Measurements from ENCODE around the gene ALK.

The ALK gene

GRCh38 chr2:29603341-29603740 lies 318.0 kb downstream of the ALK start:
- TF ChIP-seq CTCF (IDR thresholded peaks at IDR 0.05) = no peak

DNA sequence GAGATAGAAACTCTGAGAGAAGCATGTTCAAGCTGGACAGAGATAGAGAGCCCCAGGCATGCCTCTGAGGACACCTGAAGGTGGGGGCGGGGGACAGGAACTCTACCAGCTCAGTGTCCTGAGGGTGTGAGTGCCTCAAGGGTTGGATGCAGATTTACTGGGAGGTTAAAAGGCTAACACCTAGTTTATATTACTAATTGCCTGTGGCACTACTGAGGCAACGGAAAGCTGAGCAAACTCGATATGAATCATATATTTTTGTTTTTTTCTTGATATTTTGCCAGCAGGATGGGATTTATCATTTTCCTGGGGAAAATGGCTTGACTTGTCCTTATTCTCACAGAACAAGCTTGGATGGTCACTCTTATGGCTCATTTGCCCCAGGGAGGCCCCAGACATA lies 319.5 kb downstream of the ALK start:
- TF ChIP-seq CTCF (IDR thresholded peaks at IDR 0.05) = no peak

- TF ChIP-seq CTCF (IDR thresholded peaks at IDR 0.05) = no peak
Measured at GRCh38 chr2:29601321-29601720, 320.1 kb downstream of the ALK start.

GRCh38 chr2:29599946-29600345 lies 321.4 kb downstream of the ALK start:
- TF ChIP-seq CTCF (IDR thresholded peaks at IDR 0.05) = no peak

DNA sequence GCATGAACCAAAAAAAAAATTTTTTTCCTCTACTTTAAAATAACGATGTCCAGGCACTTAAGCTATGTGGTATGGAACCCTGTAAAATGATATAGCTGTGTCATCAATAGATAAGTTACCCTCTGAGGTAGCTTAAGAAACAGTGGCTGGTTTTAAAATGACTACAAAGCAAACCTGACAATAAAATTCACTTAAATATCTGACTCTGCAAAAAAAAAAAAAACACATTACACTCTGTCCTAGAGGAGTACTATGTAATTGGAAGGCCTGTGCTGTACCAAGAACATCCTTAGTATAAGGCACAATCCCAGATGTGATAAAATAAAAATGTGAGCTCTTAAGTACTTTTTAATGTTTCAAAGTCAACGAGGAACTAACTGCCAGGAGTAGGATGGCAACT lies 322.4 kb downstream of the ALK start:
- no peak for TF ChIP-seq CTCF (IDR thresholded peaks at IDR 0.05)

GRCh38 chr2:29597035-29597434 lies 324.4 kb downstream of the ALK start:
- TF ChIP-seq CTCF (IDR thresholded peaks at IDR 0.05) = no peak

- TF ChIP-seq CTCF (IDR thresholded peaks at IDR 0.05) = no peak
Measured at GRCh38 chr2:29596584-29596983, 324.8 kb downstream of the ALK start.

DNA sequence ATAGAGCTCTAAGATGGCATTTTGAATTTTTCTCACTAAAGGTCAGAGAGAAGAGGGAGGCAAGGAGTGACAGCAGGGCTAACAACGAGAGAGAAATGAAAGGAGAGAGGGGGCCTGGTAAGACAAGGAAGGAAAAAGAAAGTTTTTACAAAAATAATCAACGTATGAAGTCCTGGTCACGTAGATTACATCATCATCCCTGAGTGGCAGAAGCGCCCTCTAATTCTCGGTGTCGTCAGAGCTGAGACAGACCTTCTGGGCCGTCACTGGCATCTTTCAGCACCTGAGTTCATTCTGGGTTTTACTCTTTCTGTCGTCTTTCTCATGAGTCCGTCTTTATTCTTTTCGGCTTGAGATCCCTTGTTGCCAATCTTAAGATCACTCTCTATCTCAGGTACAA lies 329.8 kb downstream of the ALK start:
- TF ChIP-seq CTCF (IDR thresholded peaks at IDR 0.05) = no peak

Measured in LNCAP (cell line).